Measurements from ENCODE around the gene PAX7. TPM values are rescaled to one million over a fixed set of nuclear protein-coding genes. Genes with fewer than 3 reads are reported as not detected.

Gene PAX7
- total RNA-seq, 2 donors from 2014 or later = not detected

DNA sequence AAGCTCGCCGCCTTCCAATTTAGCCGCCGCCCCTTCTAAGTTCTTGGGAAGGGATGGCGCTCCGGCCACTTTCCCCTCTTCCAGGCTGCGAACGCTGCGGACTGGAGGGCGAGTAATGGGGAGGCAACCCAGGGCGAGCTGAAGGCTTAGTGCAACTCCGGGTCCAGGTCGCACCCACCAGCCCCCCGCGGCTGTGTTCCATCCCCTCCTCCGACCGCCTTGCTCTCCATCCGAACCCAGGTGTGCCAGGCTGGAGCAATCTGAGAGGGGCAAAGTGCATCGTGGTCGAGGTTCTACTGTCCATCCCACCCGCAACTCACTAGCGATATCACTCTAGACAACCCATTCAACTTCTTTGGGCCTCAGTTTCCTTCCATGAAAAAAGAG lies 13.4 kb downstream of the PAX7 start:
- Histone ChIP-seq H3K4me1 (peaks cover 15% of the 10 kb centered on the region), H3K36me3 (replicated peaks in 1 of 2; ENCODE audit: insufficient read depth in 1 of 2, low read depth in 2 of 2) (no peaks in the 10 kb centered on the region), H3K27me3 (peaks cover 6 to 46% of the 10 kb centered on the region in 2 donors), H3K9me3 (no peaks in the 10 kb centered on the region), H3K4me3 (no peak overlapping the region), H3K27ac (no peak overlapping the region)
- DNase-seq = no peak
- ATAC-seq = no peak
- intact Hi-C loops (cut with DNase I) = no loop called here
- 0 to 2% methylated on average over 5 to 22 of the region's 22 CpGs for WGBS, 2 donors
- TF ChIP-seq, protein P1, sequence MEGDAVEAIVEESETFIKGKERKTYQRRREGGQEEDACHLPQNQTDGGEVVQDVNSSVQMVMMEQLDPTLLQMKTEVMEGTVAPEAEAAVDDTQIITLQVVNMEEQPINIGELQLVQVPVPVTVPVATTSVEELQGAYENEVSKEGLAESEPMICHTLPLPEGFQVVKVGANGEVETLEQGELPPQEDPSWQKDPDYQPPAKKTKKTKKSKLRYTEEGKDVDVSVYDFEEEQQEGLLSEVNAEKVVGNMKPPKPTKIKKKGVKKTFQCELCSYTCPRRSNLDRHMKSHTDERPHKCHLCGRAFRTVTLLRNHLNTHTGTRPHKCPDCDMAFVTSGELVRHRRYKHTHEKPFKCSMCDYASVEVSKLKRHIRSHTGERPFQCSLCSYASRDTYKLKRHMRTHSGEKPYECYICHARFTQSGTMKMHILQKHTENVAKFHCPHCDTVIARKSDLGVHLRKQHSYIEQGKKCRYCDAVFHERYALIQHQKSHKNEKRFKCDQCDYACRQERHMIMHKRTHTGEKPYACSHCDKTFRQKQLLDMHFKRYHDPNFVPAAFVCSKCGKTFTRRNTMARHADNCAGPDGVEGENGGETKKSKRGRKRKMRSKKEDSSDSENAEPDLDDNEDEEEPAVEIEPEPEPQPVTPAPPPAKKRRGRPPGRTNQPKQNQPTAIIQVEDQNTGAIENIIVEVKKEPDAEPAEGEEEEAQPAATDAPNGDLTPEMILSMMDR (IDR thresholded peaks at IDR 0.05) = no peak
- no peak for TF ChIP-seq POLR2A (IDR thresholded peaks at IDR 0.05)

DNA sequence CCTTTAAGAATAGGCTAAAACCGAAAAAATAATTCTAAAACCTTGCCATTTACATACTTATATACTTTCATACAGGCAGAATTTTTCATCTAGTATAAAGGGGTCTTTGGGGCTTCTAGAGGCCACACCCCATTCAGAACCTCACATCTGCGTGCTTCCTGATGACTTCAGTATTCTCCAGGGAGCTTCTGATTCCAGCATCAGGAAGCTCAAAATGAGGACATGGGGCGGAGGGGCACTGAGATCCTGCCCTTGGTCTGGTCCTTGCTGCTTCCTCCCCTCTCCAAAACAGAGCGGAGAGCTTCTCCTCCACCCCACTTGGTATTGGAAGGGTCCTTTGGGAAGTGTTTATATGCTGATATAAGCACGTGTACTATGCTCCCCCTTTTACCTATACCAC lies 13.8 kb downstream of the PAX7 start:
- no peak overlapping the region for H3K4me3 ChIP-seq
- WGBS, 2 donors = 0 to 1% methylated on average over 5 of the region's 5 CpGs
- DNase-seq (no peak), ATAC-seq (no peak)
- peaks cover 15% of the 10 kb centered on the region for H3K4me1 ChIP-seq
- no peaks in the 10 kb centered on the region for H3K9me3 ChIP-seq
- TF ChIP-seq, protein P1 (IDR thresholded peaks at IDR 0.05) = no peak
- no peak for TF ChIP-seq POLR2A (IDR thresholded peaks at IDR 0.05)
- no peak overlapping the region for H3K27ac ChIP-seq
- no peaks in the 10 kb centered on the region for H3K36me3 ChIP-seq (replicated peaks in 1 of 2; ENCODE audit: insufficient read depth in 1 of 2, low read depth in 2 of 2)
- H3K27me3 ChIP-seq = peaks cover 6 to 43% of the 10 kb centered on the region in 2 donors
- intact Hi-C loops (cut with DNase I) = no loop called here

DNA sequence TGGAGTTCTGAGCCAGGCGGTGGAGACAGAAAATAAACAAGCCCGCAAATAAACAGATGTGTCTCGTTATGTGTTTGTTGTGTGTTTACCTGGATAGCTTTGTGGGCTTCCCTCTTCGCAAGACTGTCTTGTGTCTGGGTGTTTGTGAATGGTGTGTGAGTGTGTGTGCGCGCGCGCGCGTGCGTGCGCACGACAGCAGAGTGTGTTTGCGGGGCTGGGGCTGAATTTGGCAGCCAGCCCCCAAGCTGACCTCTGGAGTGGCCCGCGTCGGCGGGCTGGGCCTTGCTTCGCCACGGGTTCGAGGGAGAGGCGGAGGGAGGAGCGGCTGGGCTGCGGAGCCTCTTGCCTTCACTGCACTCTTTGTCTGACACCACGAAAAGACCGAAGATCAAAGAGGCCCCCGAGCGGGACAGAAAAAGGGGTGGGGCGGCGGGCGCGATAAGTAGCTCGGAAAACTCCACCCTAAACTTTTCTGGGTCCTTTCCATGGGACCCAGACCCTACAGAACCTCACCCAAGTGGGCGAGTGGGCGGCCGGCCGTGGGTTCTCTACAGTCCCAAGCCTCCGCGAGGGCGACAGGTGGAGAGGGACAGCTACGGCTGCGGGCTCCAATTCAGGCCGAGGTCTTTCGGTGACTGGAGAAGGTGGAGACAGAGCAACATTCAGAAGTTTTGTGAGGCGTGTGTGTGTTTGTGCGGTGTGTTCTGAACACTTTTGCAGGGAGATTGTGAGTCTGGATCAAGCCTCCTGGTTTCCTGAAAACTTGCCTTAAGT lies 14.5 kb downstream of the PAX7 start:
- TF ChIP-seq, protein P1 (IDR thresholded peaks at IDR 0.05) = no peak
- no peak for TF ChIP-seq POLR2A (IDR thresholded peaks at IDR 0.05)
- no peaks in the 10 kb centered on the region for H3K36me3 ChIP-seq (replicated peaks in 1 of 2; ENCODE audit: insufficient read depth in 1 of 2, low read depth in 2 of 2)
- H3K27me3 ChIP-seq = peaks cover 6 to 45% of the 10 kb centered on the region in 2 donors
- H3K4me3 ChIP-seq = no peak overlapping the region
- H3K4me1 ChIP-seq = peaks cover 15% of the 10 kb centered on the region
- ATAC-seq = no peak
- DNase-seq = no peak
- H3K27ac ChIP-seq = no peak overlapping the region
- intact Hi-C loops (cut with DNase I) = no loop called here
- WGBS, 2 donors = 2 to 6% methylated on average over 16 to 46 of the region's 46 CpGs
- H3K9me3 ChIP-seq = no peaks in the 10 kb centered on the region

DNA sequence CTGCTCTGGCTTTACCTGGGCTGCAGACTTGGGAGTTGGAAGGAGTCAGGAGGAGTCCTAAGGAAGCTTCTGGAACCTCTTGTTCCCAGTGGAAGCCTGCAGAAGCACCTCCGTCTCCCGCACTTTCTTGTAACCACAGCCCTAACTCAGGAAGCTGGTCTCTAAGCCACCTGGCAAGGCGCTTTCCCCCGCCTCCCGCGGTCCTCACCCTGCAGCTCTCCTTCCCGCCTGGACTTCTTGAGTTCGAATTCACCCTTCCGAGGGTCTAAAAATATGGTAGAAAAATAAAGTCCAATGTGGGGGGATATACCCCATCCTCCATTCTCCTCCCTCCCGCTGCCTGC lies 15.1 kb downstream of the PAX7 start:
- no peaks in the 10 kb centered on the region for H3K9me3 ChIP-seq
- TF ChIP-seq, protein P1 (IDR thresholded peaks at IDR 0.05) = no peak
- peaks cover 15% of the 10 kb centered on the region for H3K4me1 ChIP-seq
- H3K36me3 ChIP-seq (replicated peaks in 1 of 2; ENCODE audit: insufficient read depth in 1 of 2, low read depth in 2 of 2) = no peaks in the 10 kb centered on the region
- peaks cover 6 to 49% of the 10 kb centered on the region in 2 donors for H3K27me3 ChIP-seq
- 5 to 12% methylated on average over 9 to 10 of the region's 10 CpGs for WGBS, 2 donors
- no peak overlapping the region for H3K4me3 ChIP-seq
- ATAC-seq (no peak), DNase-seq (no peak)
- H3K27ac ChIP-seq = no peak overlapping the region
- intact Hi-C loops (cut with DNase I) = no loop called here

Data from body of pancreas (tissue), 4 donors.